ENCODE measurements around the gene NUCKS1. TPM values are rescaled to one million over a fixed set of nuclear protein-coding genes. Genes with fewer than 3 reads are reported as not detected.

The NUCKS1 gene
- total and polyA plus RNA-seq, 2 of the 13 experiments (the other 11 are each of a cell fraction or from before 2014, with no cell fraction given) = 35.5 to 117 TPM

DNA sequence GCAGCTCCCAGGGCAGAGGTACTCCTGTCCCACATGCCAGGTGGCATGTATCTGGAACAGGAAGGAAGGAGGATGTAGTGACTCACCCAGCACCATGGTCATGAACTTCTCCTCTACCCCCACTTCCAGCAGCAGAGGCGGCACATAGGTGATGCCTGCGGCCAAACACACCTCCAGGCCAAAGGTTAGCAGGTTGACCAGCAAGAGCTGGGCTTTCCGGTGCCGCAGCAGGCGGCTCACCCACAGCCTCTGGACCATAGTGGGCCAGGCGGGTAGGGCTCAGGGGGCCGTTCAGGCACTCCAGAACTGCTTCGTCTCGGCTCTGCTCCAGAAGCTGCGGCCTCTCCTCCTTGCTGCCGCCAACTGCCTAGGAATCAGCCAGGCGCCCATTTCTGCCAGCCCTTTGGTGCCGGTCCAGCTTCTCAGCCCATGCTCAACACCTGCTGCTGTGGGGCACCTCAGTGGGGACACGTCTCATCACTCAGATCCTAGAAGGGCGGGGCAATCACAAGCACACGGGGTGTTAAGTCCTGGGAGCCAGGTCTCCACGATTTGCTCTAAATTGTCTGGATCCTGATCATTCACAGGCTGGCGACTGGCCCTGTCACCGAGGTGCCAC lies 85.5 kb downstream of the NUCKS1 start (continued):
- TF ChIP-seq, protein P1, sequence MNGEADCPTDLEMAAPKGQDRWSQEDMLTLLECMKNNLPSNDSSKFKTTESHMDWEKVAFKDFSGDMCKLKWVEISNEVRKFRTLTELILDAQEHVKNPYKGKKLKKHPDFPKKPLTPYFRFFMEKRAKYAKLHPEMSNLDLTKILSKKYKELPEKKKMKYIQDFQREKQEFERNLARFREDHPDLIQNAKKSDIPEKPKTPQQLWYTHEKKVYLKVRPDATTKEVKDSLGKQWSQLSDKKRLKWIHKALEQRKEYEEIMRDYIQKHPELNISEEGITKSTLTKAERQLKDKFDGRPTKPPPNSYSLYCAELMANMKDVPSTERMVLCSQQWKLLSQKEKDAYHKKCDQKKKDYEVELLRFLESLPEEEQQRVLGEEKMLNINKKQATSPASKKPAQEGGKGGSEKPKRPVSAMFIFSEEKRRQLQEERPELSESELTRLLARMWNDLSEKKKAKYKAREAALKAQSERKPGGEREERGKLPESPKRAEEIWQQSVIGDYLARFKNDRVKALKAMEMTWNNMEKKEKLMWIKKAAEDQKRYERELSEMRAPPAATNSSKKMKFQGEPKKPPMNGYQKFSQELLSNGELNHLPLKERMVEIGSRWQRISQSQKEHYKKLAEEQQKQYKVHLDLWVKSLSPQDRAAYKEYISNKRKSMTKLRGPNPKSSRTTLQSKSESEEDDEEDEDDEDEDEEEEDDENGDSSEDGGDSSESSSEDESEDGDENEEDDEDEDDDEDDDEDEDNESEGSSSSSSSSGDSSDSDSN (CRISPR knock-in tag; IDR thresholded peaks at IDR 0.05) = peak; percentile 54
- TF ChIP-seq, protein P2, sequence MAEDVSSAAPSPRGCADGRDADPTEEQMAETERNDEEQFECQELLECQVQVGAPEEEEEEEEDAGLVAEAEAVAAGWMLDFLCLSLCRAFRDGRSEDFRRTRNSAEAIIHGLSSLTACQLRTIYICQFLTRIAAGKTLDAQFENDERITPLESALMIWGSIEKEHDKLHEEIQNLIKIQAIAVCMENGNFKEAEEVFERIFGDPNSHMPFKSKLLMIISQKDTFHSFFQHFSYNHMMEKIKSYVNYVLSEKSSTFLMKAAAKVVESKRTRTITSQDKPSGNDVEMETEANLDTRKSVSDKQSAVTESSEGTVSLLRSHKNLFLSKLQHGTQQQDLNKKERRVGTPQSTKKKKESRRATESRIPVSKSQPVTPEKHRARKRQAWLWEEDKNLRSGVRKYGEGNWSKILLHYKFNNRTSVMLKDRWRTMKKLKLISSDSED (CRISPR knock-in tag; IDR thresholded peaks at IDR 0.05) = no peak
- no peak for TF ChIP-seq ZBTB21 (CRISPR knock-in tag; IDR thresholded peaks at IDR 0.05)
- no peak for TF ChIP-seq TBP (CRISPR knock-in tag; IDR thresholded peaks at IDR 0.05)
- TF ChIP-seq RXRA (CRISPR knock-in tag; IDR thresholded peaks at IDR 0.05) = peak; percentile 91; the same call in 1 of the 2 replicates
- 0 out of 2 replicates have a peak, but pooled peaks have one; percentile 46 for TF ChIP-seq JUN (CRISPR knock-in tag; IDR thresholded peaks at IDR 0.05)
- TF ChIP-seq, protein P3, sequence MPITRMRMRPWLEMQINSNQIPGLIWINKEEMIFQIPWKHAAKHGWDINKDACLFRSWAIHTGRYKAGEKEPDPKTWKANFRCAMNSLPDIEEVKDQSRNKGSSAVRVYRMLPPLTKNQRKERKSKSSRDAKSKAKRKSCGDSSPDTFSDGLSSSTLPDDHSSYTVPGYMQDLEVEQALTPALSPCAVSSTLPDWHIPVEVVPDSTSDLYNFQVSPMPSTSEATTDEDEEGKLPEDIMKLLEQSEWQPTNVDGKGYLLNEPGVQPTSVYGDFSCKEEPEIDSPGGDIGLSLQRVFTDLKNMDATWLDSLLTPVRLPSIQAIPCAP (CRISPR knock-in tag; IDR thresholded peaks at IDR 0.05; ENCODE audit: low read depth) = no peak
- no peak for TF ChIP-seq RAD21 (CRISPR knock-in tag; IDR thresholded peaks at IDR 0.05)
- TF ChIP-seq ZNF451 (CRISPR knock-in tag; IDR thresholded peaks at IDR 0.05) = no peak
- TF ChIP-seq, protein P4, sequence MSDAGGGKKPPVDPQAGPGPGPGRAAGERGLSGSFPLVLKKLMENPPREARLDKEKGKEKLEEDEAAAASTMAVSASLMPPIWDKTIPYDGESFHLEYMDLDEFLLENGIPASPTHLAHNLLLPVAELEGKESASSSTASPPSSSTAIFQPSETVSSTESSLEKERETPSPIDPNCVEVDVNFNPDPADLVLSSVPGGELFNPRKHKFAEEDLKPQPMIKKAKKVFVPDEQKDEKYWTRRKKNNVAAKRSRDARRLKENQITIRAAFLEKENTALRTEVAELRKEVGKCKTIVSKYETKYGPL (CRISPR knock-in tag; IDR thresholded peaks at IDR 0.05) = no peak
- TF ChIP-seq, protein P5, sequence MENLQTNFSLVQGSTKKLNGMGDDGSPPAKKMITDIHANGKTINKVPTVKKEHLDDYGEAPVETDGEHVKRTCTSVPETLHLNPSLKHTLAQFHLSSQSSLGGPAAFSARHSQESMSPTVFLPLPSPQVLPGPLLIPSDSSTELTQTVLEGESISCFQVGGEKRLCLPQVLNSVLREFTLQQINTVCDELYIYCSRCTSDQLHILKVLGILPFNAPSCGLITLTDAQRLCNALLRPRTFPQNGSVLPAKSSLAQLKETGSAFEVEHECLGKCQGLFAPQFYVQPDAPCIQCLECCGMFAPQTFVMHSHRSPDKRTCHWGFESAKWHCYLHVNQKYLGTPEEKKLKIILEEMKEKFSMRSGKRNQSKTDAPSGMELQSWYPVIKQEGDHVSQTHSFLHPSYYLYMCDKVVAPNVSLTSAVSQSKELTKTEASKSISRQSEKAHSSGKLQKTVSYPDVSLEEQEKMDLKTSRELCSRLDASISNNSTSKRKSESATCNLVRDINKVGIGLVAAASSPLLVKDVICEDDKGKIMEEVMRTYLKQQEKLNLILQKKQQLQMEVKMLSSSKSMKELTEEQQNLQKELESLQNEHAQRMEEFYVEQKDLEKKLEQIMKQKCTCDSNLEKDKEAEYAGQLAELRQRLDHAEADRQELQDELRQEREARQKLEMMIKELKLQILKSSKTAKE (CRISPR knock-in tag; IDR thresholded peaks at IDR 0.05; ENCODE audit: borderline replicate concordance) = peak; percentile 59
- no peak for TF ChIP-seq RCOR2 (CRISPR knock-in tag; IDR thresholded peaks at IDR 0.05)
- no peak for TF ChIP-seq NONO (IDR thresholded peaks at IDR 0.05)
- TF ChIP-seq NONO (CRISPR knock-in tag; conservative IDR thresholded peaks at IDR 0.05) = no peak
- peak; percentile 51; the same call in 1 of the 2 replicates for TF ChIP-seq PHF21A (CRISPR knock-in tag; IDR thresholded peaks at IDR 0.05)
- TF ChIP-seq ZFP36L1 (CRISPR knock-in tag; IDR thresholded peaks at IDR 0.05) = no peak
- no peak for TF ChIP-seq YEATS2 (CRISPR knock-in tag; IDR thresholded peaks at IDR 0.05; ENCODE audit: borderline replicate concordance)
- TF ChIP-seq BRCA1 (CRISPR knock-in tag; IDR thresholded peaks at IDR 0.05) = no peak
- no peak for TF ChIP-seq HOXD1 (CRISPR knock-in tag; IDR thresholded peaks at IDR 0.05)
- TF ChIP-seq, protein P6, sequence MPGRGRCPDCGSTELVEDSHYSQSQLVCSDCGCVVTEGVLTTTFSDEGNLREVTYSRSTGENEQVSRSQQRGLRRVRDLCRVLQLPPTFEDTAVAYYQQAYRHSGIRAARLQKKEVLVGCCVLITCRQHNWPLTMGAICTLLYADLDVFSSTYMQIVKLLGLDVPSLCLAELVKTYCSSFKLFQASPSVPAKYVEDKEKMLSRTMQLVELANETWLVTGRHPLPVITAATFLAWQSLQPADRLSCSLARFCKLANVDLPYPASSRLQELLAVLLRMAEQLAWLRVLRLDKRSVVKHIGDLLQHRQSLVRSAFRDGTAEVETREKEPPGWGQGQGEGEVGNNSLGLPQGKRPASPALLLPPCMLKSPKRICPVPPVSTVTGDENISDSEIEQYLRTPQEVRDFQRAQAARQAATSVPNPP (CRISPR knock-in tag; IDR thresholded peaks at IDR 0.05) = no peak
- TF ChIP-seq NFATC3 (CRISPR knock-in tag; IDR thresholded peaks at IDR 0.05) = no peak
- TF ChIP-seq, protein P7, sequence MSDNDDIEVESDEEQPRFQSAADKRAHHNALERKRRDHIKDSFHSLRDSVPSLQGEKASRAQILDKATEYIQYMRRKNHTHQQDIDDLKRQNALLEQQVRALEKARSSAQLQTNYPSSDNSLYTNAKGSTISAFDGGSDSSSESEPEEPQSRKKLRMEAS (IDR thresholded peaks at IDR 0.05) = peak; percentile 45; the same call in 1 of the 2 replicates

Data from HepG2 (cell line).